CD4-positive, alpha-beta T cell treated with Interferon alpha-2 for 1 hour (primary cell): ENCODE measurements around the gene FNDC3B.

Experiments used
- DNase-seq, 2 donors: peaks; one replicate each; pipeline ENCODE4 v3.0.0-alpha.2; 2020 to 2022

FNDC3B gene

GRCh38 chr3:172097585-172097984 lies 58.2 kb downstream of the FNDC3B start:
- DNase-seq = no peak

DNA sequence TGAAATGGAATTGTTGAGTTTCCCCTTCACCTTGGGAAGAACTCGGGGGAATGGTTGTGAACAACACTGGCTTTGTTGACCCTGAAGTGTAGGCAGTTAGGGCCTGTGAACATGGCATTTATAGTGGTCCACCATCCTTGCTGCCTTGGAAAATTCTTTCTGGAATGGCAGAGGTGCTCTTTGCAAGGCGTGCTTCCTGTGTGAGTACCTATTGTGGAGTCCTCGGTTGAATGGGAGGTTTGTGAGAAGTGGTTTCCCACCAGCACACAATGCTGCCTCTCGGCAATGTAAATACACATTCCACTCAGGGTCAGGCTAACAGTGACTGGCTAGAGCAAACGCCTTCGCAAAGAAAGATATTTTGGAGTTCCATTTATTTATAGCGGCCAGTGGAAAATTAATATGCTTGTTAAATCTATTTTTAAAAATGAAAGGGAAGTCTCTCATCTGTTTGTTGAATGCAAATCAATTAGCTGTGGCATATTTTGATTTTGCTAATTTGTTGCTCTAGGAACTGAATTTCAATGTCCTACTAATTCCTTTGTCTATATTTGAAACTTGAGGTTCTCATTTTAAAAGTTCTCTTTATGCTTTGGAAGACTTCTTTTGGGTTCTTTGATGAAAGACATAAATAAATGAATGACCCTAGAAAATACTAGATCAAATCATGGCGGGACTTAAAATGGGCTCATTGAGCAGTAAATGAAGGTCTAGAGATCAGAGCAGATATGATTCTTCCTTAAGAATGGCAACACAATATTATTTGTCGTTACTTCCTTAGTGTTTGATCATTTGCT lies 59.5 kb downstream of the FNDC3B start:
- DNase-seq = no peak

- DNase-seq = no peak
Measured at GRCh38 chr3:172099495-172099808, 60.1 kb downstream of the FNDC3B start.

DNA sequence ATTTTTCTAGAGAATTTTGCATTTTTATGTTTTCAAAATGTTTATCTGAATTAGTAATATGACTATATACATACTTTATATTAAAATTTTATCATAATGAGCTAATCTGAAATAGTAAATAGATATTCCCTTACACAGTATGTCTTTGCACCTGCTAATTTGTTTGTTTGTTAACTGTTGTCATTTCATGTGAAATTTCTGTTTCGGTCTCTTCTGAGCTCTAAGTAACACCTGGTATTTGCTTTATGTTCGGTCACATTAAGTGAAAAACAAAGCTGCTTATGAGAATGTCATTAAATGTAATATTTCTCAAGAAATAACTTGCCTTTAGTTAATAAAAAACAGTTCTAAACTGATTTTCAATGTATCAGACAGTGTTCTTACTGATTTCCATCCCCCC lies 61.1 kb downstream of the FNDC3B start:
- DNase-seq = no peak

DNA sequence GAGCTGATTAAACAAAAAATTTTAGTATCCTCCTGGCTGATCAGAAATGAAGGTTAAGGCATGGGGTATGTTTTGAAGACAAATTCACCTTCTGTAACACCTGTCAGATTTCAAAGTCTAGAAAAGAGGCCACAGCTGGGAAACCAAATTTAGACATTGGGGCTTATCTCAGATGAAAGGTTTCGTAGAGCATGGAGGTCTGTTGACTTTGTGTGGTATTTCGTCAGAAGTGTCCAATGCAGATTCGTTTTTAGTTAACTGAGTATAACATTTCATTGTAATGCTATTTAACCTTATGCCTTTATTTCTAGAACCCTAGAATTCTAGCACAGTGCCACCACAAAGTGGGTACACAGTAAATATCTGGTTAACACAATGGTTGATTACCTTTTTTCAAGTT lies 61.7 kb downstream of the FNDC3B start:
- no peak for DNase-seq

DNA sequence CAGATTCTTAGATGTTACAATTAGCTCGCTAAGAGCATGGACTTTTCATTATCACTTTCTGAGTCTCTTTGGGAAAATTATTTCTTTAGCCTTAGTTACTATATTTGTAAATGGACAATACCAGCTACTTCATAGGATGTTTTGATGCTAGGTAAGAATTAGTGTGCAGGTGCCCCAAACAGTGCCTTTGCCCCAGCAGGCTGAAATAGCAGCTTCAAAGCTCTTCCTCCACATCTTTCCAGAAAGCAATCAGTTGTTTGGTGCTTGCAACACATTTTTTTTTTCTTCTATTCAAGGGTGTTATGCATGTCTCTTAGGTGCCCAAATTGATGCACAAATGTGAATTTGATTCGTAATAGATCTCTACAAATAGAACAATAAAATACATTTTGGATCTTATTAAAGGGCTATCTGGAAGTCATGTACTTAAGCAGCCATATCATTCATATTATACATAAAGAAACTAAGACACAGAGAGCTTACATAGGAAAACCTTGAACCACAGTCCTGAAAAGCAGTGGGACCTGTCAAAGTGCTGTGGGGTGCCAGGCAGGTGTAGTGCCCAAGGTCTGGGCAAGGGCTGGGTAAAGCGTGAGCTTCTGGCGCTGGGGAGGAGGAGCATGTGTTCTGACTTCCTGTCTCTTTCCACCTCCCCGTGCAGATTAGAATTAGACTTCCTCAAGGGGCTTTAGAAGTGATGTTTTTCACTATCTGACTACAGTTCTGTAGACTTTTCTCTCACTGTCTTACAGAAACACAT lies 62.9 kb downstream of the FNDC3B start:
- DNase-seq = peak; percentile 14 to 57

GRCh38 chr3:172102883-172103310 lies 63.5 kb downstream of the FNDC3B start:
- no peak for DNase-seq

DNA sequence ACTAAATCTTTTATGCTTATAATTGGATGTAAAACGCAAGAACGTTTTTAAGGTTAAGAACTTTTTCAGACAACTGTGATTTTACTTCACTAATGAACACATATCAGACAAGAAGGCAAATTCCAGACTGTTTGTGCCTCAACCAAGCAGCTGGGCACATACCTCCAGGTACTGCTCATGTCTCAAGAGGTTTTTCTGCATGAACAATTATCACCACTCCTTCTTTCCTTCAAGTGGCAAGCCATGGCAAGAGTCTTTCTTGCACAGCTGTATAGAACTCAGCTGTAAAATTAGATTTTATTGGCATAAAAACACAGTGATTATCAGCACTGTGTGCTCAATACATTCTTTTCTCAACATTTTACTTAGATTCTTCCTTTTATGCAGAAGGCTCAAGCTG lies 64.3 kb downstream of the FNDC3B start:
- no peak for DNase-seq

GRCh38 chr3:172104471-172105072 lies 65.2 kb downstream of the FNDC3B start:
- DNase-seq = peak in 1 of 2 donors; percentile 21

DNA sequence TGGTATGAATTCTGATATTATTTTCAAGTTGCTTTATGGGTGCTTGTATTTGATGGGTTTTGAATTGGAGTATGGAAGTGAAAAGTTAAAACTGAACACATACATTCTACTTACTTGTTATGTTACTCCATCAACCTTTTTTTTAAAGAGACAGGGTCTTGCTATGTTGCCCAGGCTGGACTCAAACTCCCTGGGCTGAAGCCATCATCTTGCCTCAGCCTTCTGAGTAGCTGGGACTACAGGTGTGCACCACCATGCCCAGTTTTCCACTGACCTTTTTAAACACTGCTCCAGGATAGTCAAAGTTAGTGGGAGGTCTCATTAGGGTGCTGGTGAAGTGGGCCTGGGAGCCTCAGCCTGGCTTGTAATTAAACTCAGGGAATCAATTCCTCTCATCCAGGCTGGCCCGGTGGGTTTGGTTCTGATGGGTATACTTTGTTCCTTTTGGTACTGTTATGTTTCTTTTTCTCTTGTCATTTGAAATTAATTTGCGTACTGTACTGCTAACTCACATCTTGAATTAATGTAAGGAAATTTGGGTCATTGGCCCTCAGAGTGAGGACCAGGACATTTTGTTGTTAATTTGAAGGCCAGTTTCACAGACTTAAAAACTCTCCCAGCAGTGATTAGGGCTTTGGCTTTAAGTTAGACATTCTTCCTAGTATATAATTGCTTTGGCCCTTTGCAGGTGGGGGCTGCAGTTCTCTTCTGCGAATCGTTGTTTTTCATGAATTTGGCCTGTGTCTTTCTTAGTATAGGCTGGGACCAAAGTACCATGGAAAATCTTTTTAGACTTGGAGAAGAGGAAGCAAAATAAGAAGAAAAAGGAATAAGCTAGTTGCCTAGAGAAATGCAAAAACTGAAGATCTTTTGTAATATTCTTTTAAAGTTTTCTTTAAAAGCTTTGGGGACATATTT lies 66.9 kb downstream of the FNDC3B start:
- no peak for DNase-seq

- peak; percentile 78 to 88 for DNase-seq
Measured at GRCh38 chr3:172106989-172107388, 67.6 kb downstream of the FNDC3B start.

GRCh38 chr3:172107403-172107802 lies 68.0 kb downstream of the FNDC3B start:
- peak; percentile 55 to 76 for DNase-seq

DNA sequence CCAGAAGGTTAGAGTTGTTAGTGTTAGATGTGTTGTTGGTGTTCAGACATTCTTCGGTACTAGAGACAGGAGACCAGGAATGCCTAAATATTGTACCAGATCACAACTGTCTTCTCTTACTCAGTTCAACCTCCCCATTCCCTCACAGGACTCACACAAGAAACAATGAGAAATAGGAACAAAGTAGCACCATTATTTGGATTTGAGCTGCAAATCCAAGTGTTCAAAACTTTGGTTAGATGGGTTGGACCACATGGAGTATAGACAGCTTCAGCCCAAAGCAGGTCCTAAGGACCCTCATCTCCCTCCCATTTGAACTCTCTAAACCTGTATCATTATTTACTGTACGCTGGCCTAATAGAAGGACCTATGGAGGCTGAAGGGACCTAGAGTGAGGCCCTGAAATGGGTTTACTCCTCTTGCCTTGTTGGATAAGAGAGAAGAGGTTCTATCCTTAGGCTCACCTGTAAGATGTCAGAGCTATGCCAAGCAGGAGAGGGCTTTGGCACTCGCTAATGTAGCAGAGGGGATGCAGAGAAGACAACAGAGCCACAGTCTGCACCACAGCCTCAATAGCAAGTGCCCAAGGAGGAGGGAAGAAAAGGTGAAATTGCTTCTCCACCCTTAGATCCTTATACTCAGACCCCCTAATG lies 70.9 kb downstream of the FNDC3B start:
- DNase-seq = no peak

- DNase-seq = no peak
Measured at GRCh38 chr3:172111163-172111562, 71.8 kb downstream of the FNDC3B start.

DNA sequence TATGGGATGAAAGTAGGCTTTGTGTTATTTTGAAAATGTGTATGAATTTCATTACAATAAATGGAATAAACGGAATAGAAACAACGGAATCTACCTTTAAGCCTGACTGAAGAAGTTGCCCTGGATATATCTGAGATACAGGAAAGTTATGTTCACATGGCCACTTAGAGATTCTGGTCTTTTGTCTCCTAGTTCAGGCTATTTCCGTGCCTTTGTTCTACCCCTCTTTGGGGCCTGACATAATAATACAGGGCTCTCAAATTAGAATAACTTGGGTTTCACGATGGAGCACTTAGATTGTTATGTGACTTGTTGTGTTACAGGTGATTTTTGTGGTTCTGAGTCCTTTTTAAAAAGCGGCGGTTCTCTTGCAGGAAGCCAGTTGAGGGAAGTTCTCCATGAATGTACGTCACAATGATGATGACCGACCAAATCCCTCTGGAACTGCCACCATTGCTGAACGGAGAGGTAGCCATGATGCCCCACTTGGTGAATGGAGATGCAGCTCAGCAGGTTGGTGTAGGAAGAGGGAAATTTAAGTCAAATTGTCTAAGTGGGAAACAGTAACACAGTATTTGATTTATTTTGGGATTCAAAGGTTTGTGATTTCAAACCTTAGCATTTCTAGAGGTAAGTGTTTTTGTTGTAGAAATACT lies 72.8 kb downstream of the FNDC3B start:
- no peak for DNase-seq

- DNase-seq = no peak
Measured at GRCh38 chr3:172112734-172113120, 73.3 kb downstream of the FNDC3B start.

DNA sequence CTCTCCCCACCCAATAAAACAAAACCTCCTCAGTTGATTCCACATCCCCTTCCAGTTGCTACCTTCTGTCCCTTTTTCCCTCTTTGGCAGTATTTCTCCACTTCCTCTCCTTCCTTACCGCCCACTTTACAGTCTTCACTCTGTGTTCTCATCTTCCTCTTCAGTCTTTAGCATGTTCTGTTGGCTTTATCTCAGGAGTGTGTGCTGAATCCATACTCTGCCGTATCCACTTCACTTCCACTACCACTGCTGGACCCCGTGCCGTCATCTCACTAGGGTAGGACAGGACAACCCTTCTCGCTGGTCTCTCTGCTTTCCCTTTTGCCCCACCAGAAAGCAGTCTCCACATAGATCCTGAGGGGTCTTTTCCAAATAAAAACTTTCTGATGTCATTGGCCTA lies 74.3 kb downstream of the FNDC3B start:
- no peak for DNase-seq

DNA sequence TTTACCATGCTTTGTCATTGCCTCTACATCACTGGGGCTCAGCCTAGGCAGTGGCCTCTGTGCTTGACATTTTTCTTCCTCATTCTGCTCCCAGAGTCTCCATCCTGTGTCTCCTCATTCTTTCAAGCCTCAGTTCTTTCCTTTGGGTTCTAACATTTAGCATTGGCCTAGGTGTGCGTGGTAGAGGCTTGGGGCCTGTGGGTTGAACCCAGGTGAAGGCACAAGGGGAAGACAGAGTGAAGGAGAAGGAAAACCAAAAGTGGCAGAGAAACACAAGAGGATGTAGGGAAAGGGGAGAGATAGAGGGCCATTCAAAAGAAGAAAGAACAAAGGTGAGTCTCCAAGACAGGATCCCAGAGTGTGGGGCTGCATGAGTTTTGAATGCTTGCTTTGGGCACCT lies 75.7 kb downstream of the FNDC3B start:
- no peak for DNase-seq

DNA sequence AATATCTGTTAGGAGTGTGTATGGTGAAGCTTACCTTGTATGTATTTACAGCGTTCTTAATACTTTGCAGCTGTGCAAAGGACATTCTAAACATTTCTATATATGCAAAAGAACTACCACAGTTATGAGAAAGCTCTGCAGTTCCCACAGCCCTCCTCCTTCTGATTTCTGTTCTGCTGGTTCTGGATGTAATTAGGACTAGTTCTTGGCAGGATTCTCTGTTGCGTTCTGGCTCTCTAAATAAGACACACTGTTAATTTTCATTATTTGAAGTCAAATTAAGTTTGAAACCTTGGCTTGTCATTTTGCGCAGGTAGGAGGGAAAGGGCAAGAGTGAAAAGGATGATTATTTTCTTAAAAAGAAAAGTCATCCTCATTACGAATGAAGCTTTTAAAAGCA lies 76.4 kb downstream of the FNDC3B start:
- no peak for DNase-seq

DNA sequence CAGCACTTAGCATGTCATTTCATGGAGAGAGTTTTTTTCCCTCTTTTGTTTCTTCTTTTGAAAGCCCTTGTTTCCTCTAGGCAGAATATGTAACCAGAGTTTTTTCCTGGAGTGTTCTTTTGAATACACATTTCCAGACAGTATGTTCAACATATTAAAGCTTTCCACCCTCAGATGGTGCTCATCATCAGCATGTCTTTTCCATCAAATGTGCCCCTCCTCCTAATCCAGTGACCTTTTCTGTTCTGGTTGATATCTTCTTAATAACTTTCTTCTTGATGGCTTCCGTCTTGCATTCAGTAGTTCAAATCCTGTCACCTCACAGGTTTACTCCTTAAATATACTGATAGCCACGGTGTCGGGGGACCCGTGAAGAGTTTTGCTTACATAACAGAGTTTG lies 78.6 kb downstream of the FNDC3B start:
- no peak for DNase-seq

GRCh38 chr3:172119266-172119969 lies 80.0 kb downstream of the FNDC3B start:
- DNase-seq = no peak
